Measurements from ENCODE around the gene LURAP1L. TPM values are rescaled to one million over a fixed set of nuclear protein-coding genes. Genes with fewer than 3 reads are reported as not detected.

Gene LURAP1L
- total RNA-seq, 1 donor from 2014 or later: 13.3 TPM

DNA sequence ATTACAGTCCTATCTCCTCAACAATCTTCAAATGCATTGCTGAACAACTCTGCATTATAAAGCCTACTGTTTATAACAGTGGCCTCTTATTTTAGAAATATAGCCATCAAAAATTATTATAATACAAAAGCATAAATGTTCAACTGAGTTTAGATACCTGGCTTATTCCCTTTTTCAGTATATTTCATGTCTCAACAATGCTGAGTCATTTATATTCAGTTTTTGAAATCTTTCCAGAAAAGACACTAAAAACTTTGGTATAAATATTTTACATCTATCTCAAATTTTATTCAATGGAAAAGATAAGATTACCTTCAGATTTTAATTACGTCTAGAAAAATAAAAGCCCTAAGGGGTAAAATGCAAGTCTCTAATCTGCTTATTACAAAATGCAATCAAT lies 37.9 kb downstream of the LURAP1L start:
- no peak for TF ChIP-seq EZH2 (IDR thresholded peaks at IDR 0.05; ENCODE audit: insufficient read depth, low read length)
- TF ChIP-seq, protein P1, sequence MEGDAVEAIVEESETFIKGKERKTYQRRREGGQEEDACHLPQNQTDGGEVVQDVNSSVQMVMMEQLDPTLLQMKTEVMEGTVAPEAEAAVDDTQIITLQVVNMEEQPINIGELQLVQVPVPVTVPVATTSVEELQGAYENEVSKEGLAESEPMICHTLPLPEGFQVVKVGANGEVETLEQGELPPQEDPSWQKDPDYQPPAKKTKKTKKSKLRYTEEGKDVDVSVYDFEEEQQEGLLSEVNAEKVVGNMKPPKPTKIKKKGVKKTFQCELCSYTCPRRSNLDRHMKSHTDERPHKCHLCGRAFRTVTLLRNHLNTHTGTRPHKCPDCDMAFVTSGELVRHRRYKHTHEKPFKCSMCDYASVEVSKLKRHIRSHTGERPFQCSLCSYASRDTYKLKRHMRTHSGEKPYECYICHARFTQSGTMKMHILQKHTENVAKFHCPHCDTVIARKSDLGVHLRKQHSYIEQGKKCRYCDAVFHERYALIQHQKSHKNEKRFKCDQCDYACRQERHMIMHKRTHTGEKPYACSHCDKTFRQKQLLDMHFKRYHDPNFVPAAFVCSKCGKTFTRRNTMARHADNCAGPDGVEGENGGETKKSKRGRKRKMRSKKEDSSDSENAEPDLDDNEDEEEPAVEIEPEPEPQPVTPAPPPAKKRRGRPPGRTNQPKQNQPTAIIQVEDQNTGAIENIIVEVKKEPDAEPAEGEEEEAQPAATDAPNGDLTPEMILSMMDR (IDR thresholded peaks at IDR 0.05; ENCODE audit: insufficient read depth, low read depth, low read length): no peak
- no peaks in the 10 kb centered on the region for H4K20me1 ChIP-seq (ENCODE audit: insufficient read depth, low read length)
- peaks cover 10% of the 10 kb centered on the region for H3K36me3 Mint-ChIP-seq (ENCODE audit: low read depth, unreplicated experiment)
- peaks cover 16% of the 10 kb centered on the region for H3K4me1 ChIP-seq (ENCODE audit: insufficient read depth, low read length)
- no peaks in the 10 kb centered on the region for H3K9me3 ChIP-seq (ENCODE audit: insufficient read depth, low read depth, low read length)
- no peak overlapping the region for H3K4me2 ChIP-seq (ENCODE audit: low read length)
- H3K79me2 ChIP-seq (ENCODE audit: insufficient read depth, low read length): no peaks in the 10 kb centered on the region
- H3K36me3 ChIP-seq (ENCODE audit: insufficient read depth, low read length): no peaks in the 10 kb centered on the region
- peaks cover 26% of the 10 kb centered on the region for H3K4me1 Mint-ChIP-seq (ENCODE audit: low read depth, unreplicated experiment)
- peaks cover 3% of the 10 kb centered on the region for H3K9me3 Mint-ChIP-seq (ENCODE audit: unreplicated experiment)
- H2AFZ ChIP-seq (ENCODE audit: low read depth, low read length): no peak overlapping the region
- H3K4me3 ChIP-seq (ENCODE audit: insufficient read depth, low read depth, low read length): no peak overlapping the region
- H3K27me3 ChIP-seq (ENCODE audit: insufficient read depth, low read length): no peaks in the 10 kb centered on the region
- H3K27ac ChIP-seq (ENCODE audit: low read depth, low read length): peak overlapping the region; percentile 49
- no peak for DNase-seq (ENCODE audit: low read depth)
- no peak overlapping the region for H3K4me3 Mint-ChIP-seq (ENCODE audit: unreplicated experiment)
- no peak overlapping the region for H3K9ac ChIP-seq (ENCODE audit: low read length)
- H3K27ac Mint-ChIP-seq (ENCODE audit: unreplicated experiment): peak overlapping the region; percentile 77
- no peaks in the 10 kb centered on the region for H3K27me3 Mint-ChIP-seq (ENCODE audit: low read depth, unreplicated experiment)
- no peak for FAIRE-seq

DNA sequence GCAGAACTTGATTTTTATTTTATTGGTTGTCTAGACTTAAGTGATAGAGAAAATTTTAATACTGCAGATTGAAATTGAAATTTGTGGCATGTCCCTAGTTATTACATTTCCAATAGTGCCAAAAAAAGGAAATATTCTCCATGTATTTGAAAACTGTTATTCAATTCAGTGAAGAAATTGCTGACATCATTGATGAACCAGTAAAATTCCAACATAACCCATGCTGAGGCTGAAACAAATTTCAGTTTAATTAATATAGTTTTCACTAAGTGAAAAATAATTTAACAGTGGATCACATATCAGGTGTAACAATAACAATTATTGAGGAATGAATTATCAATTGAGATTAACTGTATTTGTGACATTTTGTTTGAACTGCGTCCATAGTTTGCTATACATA lies 38.7 kb downstream of the LURAP1L start:
- Mint-ChIP-seq H3K9me3 (ENCODE audit: unreplicated experiment) (peaks cover 3% of the 10 kb centered on the region), H3K27me3 (ENCODE audit: low read depth, unreplicated experiment) (no peaks in the 10 kb centered on the region), H3K4me3 (ENCODE audit: unreplicated experiment) (no peak overlapping the region), H3K4me1 (ENCODE audit: low read depth, unreplicated experiment) (peaks cover 27% of the 10 kb centered on the region), H3K27ac (ENCODE audit: unreplicated experiment) (peak overlapping the region; percentile 99), H3K36me3 (ENCODE audit: low read depth, unreplicated experiment) (peaks cover 10% of the 10 kb centered on the region)
- no peak for DNase-seq (ENCODE audit: low read depth)
- H3K9me3 ChIP-seq (ENCODE audit: insufficient read depth, low read depth, low read length): no peaks in the 10 kb centered on the region
- no peaks in the 10 kb centered on the region for H4K20me1 ChIP-seq (ENCODE audit: insufficient read depth, low read length)
- no peaks in the 10 kb centered on the region for H3K79me2 ChIP-seq (ENCODE audit: insufficient read depth, low read length)
- no peak for FAIRE-seq
- no peaks in the 10 kb centered on the region for H3K36me3 ChIP-seq (ENCODE audit: insufficient read depth, low read length)
- H3K27ac ChIP-seq (ENCODE audit: low read depth, low read length): peak overlapping the region; percentile 99
- TF ChIP-seq, protein P1 (IDR thresholded peaks at IDR 0.05; ENCODE audit: insufficient read depth, low read depth, low read length): no peak
- no peak for TF ChIP-seq EZH2 (IDR thresholded peaks at IDR 0.05; ENCODE audit: insufficient read depth, low read length)
- peaks cover 19% of the 10 kb centered on the region for H3K4me1 ChIP-seq (ENCODE audit: insufficient read depth, low read length)
- H3K9ac ChIP-seq (ENCODE audit: low read length): peak overlapping the region; percentile 86
- peak overlapping the region; percentile 48 for H3K4me3 ChIP-seq (ENCODE audit: insufficient read depth, low read depth, low read length)
- no peak overlapping the region for H2AFZ ChIP-seq (ENCODE audit: low read depth, low read length)
- no peaks in the 10 kb centered on the region for H3K27me3 ChIP-seq (ENCODE audit: insufficient read depth, low read length)
- H3K4me2 ChIP-seq (ENCODE audit: low read length): peak overlapping the region; percentile 77

DNA sequence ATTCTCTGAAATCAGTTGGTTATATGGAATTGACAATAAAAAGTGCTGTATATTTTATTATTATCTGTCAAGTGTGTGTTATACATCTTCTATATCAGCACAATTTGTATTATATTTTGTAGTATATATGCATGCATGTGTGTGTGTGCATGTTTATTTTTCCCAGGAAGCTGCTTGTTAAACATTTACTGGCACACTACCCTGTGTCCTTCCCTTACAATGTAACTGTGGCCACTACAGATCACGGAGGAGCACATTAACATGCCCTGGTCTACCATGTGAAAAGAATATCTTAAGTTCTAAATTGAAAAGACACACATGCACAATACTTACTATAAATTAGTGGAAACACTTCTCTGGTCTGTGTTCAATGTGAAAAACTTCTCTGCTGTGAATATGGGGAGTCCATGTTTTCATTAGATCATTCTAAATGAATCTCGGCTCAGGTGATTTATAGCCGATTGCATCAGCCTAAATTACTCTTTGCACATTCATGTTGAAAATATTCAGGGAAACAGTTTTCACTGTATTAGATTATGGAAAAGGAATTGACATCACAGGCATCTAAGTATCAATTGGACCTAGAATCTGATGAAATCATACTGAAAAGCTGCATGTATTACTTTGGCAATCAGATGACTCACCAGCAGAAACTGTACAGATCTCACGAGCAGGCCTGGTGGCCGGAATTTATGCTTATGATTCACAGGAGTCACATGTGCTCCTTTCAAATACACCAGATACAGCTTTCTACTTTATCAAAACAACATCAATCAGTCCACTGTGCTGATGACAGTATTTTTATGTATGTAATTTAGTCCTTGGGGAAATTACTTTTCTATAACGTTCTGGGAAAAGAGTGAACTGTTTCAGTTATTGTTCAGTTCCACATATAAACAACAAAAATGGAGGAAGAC lies 39.4 kb downstream of the LURAP1L start:
- peak overlapping the region; percentile 77 for H3K4me2 ChIP-seq (ENCODE audit: low read length)
- Mint-ChIP-seq H3K4me3 (ENCODE audit: unreplicated experiment) (peak overlapping the region; percentile 1), H3K27ac (ENCODE audit: unreplicated experiment) (peak overlapping the region; percentile 99), H3K4me1 (ENCODE audit: low read depth, unreplicated experiment) (peaks cover 31% of the 10 kb centered on the region), H3K27me3 (ENCODE audit: low read depth, unreplicated experiment) (no peaks in the 10 kb centered on the region), H3K9me3 (ENCODE audit: unreplicated experiment) (peaks cover 3% of the 10 kb centered on the region), H3K36me3 (ENCODE audit: low read depth, unreplicated experiment) (peaks cover 5% of the 10 kb centered on the region)
- FAIRE-seq (peak; percentile 99), DNase-seq (ENCODE audit: low read depth) (peak; percentile 99)
- TF ChIP-seq, protein P1 (IDR thresholded peaks at IDR 0.05; ENCODE audit: insufficient read depth, low read depth, low read length): peak; percentile 42
- TF ChIP-seq EZH2 (IDR thresholded peaks at IDR 0.05; ENCODE audit: insufficient read depth, low read length): no peak
- no peaks in the 10 kb centered on the region for H3K9me3 ChIP-seq (ENCODE audit: insufficient read depth, low read depth, low read length)
- no peaks in the 10 kb centered on the region for H3K27me3 ChIP-seq (ENCODE audit: insufficient read depth, low read length)
- H2AFZ ChIP-seq (ENCODE audit: low read depth, low read length): peak overlapping the region; percentile 23
- no peaks in the 10 kb centered on the region for H4K20me1 ChIP-seq (ENCODE audit: insufficient read depth, low read length)
- H3K4me1 ChIP-seq (ENCODE audit: insufficient read depth, low read length): peaks cover 26% of the 10 kb centered on the region
- peak overlapping the region; percentile 86 for H3K9ac ChIP-seq (ENCODE audit: low read length)
- H3K79me2 ChIP-seq (ENCODE audit: insufficient read depth, low read length): no peaks in the 10 kb centered on the region
- H3K27ac ChIP-seq (ENCODE audit: low read depth, low read length): peak overlapping the region; percentile 99
- peak overlapping the region; percentile 48 for H3K4me3 ChIP-seq (ENCODE audit: insufficient read depth, low read depth, low read length)
- no peaks in the 10 kb centered on the region for H3K36me3 ChIP-seq (ENCODE audit: insufficient read depth, low read length)
